AG09319 (cell line): ENCODE results near the gene INTS6L.
A peak's percentile ranks its signal among the peaks of the same experiment; 100 is the strongest.
"Not testable (repeated sequence)": the region's sequence is repeated elsewhere in the genome, so short reads cannot be mapped to it uniquely, and the experiment has no call there.

Experiments
- DNase-seq: peaks from one replicate; pipeline ENCODE4 v3.0.0-alpha.2; 2010; ENCODE audit warnings: low read depth; ENCODE audit errors: extremely low read depth
- CTCF ChIP-seq: IDR thresholded peaks from 2 replicates; pipeline ENCODE4 v1.5.1; 2011; ENCODE audit warnings: low read depth, mild to moderate bottlenecking, inconsistent platforms, low read length, moderate library complexity

Gene INTS6L

GRCh38 chrX:135557344-135557743 lies 36.9 kb downstream of the INTS6L start:
- no peak for DNase-seq
- no peak for TF ChIP-seq CTCF

DNA sequence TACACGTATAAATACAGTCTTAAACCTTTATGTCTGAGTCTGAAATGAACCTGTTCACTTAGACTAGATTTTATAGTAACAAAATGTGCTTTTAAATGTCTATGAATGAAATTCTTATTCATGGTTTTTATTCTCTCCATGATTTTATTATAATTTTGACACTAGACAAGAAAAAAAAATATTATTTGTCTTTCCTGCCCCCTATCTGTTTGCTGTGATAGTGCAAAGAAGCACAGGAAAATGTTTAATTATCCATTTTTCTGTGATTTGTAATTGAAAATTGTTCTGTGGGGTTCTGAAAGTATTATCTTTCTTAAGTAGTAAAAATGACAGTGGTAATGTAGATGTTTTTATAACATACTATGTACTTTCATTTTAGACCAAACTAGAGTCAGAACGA lies 52.0 kb downstream of the INTS6L start:
- TF ChIP-seq CTCF, result peak; percentile 44

GRCh38 chrX:135581496-135581895 lies 61.0 kb downstream of the INTS6L start:
- DNase-seq, result no peak
- TF ChIP-seq CTCF, result no peak

More for the DNA sequence above, 52.0 kb downstream of the INTS6L start:
- DNase-seq, result no peak

DNA sequence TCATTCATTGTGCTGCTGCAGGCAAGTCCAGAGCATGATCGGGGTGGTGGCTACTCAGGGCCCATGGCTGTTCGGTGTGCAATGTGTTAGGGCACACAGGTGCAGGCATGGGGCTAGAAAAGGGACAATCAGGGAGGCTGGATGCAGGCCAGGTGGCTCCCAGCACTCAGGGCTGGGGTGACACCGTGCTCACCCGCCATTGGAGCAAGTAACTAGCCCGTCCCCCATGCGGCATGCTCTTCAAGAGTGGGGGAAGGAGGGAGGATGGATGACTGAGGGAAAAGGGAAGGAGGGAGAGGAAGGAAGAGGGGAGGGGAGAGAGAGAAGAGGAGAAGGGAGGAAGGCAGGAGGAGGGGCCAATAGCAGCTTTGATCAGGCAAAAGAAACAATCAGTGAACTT lies 64.7 kb downstream of the INTS6L start:
- no peak for DNase-seq
- no peak for TF ChIP-seq CTCF

- no peak for TF ChIP-seq CTCF
- no peak for DNase-seq
Observed at GRCh38 chrX:135591871-135592270, 71.4 kb downstream of the INTS6L start.

DNA sequence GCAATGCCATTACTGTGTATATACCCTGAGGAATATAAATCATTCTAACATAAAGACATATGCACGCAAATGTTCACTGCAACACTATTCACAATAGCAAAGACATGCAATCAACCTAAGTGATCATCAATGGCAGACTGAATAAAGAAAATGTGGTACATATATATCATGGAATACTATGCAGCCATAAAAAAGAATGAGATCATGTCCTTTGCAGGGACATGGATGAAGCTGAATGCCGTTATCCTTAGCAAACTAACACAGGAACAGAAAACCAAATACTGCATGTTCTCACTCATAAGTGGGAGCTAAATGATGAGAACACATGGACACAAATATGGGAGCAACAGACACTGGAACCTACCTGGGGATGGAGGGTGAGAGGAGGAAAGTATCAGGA lies 73.6 kb downstream of the INTS6L start:
- DNase-seq, result not testable (repeated sequence)

DNA sequence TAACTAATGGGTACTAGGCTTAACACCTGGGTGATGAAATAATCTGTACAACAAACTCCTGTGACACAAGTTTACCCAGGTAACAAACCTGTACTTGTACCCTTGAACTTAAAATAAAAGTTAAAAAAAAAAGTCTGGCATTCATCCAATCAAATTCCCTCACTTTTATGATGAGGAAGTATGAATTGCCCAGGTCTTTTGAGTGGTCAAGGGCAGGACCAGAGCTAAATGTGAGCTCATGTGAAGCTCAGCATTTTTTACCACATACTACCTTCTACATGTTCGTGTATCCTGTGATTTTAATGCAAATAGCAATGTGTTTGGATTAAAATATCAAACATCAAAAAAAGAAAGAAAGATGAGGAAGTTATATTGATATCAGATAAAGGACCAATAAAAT lies 74.0 kb downstream of the INTS6L start:
- not testable (repeated sequence) for DNase-seq

DNA sequence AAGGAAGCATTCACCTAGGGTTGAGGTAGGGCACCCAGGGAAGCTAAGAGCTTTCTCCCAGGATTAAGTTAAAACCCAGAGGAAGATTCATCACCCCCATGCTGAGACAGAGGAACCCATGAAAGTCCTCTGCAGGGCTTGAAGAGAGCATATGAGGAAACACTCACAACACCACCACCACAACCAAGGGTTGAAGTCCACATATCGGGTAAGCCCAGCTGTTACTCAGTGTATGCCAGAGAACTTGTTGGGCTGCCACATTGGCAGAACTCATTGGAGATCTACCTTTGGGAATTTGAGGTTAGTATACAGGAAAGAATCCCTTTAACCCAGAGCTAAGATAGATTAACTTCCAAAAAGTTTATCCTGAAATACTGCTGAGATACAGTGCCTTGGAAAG lies 75.1 kb downstream of the INTS6L start:
- TF ChIP-seq CTCF, result no peak
- DNase-seq, result no peak

GRCh38 chrX:135596495-135596894 lies 76.0 kb downstream of the INTS6L start:
- peak; percentile 64 for TF ChIP-seq CTCF
- DNase-seq, result no peak
